Mesothelial cell of epicardium (in vitro differentiated cells): Measurements from ENCODE around the gene TELO2. TPM values are rescaled to one million over a fixed set of nuclear protein-coding genes. Genes with fewer than 3 reads are reported as not detected.

Experiments
- DNase-seq, 2 experiments: peaks; one replicate each; pipeline ENCODE4 v3.0.0; 2021; ENCODE audit warnings: low spot score in 2 of 2; ENCODE audit not compliant: unreplicated experiment in 2 of 2
- H3K27ac Mint-ChIP-seq: 2 replicates; pipeline ENCODE4 v1.8.0; 2021; ENCODE audit warnings: mixed read lengths
- H3K27me3 Mint-ChIP-seq: 2 replicates; pipeline ENCODE4 v1.8.0; 2021; ENCODE audit warnings: low read depth, mixed read lengths
- H3K36me3 Mint-ChIP-seq: 2 replicates; pipeline ENCODE4 v1.8.0; 2021; ENCODE audit warnings: mixed read lengths
- H3K4me1 Mint-ChIP-seq: 2 replicates; pipeline ENCODE4 v1.8.0; 2021; ENCODE audit warnings: mixed read lengths
- H3K4me3 Mint-ChIP-seq: 2 replicates; pipeline ENCODE4 v1.8.0; 2021; ENCODE audit warnings: mild to moderate bottlenecking, moderate library complexity, mixed read lengths
- H3K9me3 Mint-ChIP-seq: 2 replicates; pipeline ENCODE4 v1.8.0; 2021; ENCODE audit warnings: mixed read lengths
- CTCF ChIP-seq: fragments of 200-600 bp; sonication (generic); IDR thresholded peaks from one replicate; pipeline ENCODE4 v1.5.0; 2021; ENCODE audit warnings: antibody characterized with exemption; ENCODE audit not compliant: unreplicated experiment
- total RNA-seq: library from RNA; stranded (reverse); gene quantifications from 3 replicates; pipeline ENCODE4 v1.2.1, GENCODE V29; 2021

The TELO2 gene
- 66.7 to 70.2 TPM (median 69.8 TPM) in 3 replicates for total RNA-seq

DNA sequence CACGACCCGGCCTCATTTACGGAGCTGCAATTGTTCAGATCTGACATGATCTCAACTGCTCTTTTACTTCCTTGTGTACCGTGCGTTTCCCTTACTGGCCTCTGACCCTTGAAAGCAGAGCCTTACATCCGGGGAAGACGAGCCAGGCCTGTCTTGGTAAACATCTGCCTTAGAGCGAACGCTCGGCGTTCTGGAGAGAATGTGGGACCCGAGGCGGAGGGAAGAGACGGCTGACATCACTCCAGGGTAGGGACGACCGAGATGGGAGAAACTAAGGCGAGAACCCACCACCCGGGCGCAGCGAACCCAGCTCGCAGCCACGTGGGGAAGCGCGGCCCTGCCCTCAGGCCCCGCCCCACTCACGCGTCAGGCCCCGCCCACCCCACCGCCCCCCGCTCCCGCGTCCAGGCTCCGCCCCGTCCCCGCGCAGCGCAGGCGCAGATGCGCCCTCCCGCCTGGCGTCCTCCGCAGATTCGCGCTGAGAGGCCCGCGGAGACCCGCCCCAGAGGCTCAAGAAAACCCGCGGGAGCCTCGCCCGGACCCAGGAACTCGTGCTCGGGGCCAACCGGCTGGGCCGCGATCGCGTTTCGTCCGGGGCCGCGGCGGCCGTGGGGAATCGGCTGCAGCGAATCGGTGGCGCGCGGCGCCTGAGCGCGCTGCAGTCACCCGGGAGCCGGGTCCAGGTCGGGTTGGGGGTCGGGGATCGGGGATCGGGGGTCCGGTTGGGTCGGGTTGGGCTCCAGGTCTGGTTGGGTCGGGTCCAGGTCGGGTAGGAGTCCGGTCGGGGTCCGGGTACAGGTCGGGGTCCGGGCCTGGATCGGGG lies at the start of gene TELO2:
Gene TELO2, plus strand, starts transcription at position 438 of the 823 bp plus-strand sequence. CDS start 922 bp downstream, outside the sequence.
- H3K36me3 Mint-ChIP-seq, result peaks cover under 1% of the 10 kb centered on the region
- peak within 1 kb of the TSS; percentile 93 for H3K27ac Mint-ChIP-seq
- H3K27me3 Mint-ChIP-seq, result no peaks in the 10 kb centered on the region
- peak within 1 kb of the TSS; percentile 85 for H3K4me3 Mint-ChIP-seq
- no peaks in the 10 kb centered on the region for H3K9me3 Mint-ChIP-seq
- peak; percentile 84 to 90 for DNase-seq
- peaks cover 13% of the 10 kb centered on the region for H3K4me1 Mint-ChIP-seq
- no peak for TF ChIP-seq CTCF

DNA sequence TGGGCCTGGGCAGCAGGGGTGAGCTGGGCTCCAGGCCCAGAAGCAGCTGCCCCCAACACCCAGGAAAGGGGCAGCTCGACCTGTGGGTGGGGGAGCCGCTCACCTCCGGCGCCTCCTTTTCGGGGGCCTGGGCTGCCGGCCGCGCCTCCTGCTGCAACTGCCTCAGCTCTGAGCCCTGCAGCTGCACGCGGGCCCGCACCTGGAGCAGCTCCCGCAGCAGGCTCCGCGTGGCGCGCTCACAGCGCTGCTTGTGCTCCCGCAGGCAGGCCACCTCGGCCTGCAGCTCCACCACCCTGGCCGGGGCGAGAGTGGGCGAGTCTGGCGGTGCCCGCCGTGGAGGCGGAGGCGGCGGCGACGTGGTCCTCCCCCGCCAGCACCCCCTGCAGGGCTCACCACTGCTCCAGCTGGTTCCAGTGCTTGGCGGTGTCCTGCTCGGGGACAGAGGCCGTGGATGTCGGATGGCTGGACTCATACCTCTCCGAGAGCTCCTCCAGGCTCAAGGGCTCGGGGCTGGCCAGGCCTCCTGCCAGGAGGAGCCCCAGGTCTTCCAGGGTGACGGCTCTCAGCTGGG lies 49.7 kb upstream of the TELO2 start:
- no peak for DNase-seq
- no peak overlapping the region for H3K4me3 Mint-ChIP-seq
- H3K36me3 Mint-ChIP-seq, result no peaks in the 10 kb centered on the region
- H3K9me3 Mint-ChIP-seq, result no peaks in the 10 kb centered on the region
- no peaks in the 10 kb centered on the region for H3K27me3 Mint-ChIP-seq
- TF ChIP-seq CTCF, result no peak
- H3K4me1 Mint-ChIP-seq, result no peaks in the 10 kb centered on the region
- H3K27ac Mint-ChIP-seq, result no peak overlapping the region

- no peak for TF ChIP-seq CTCF
- Mint-ChIP-seq H3K4me1 (no peaks in the 10 kb centered on the region), H3K36me3 (no peaks in the 10 kb centered on the region), H3K9me3 (no peaks in the 10 kb centered on the region), H3K27ac (no peak within 1 kb of the TSS), H3K27me3 (no peaks in the 10 kb centered on the region), H3K4me3 (no peak within 1 kb of the TSS)
- DNase-seq, result no peak
Observed at GRCh38 chr16:1443980-1444729, 49.0 kb upstream of the TELO2 start, which contains the start of gene CCDC154. TSS of gene CCDC154 (minus strand) at chr16:1444556. CDS start at chr16:1444322, 234 bp downstream.

DNA sequence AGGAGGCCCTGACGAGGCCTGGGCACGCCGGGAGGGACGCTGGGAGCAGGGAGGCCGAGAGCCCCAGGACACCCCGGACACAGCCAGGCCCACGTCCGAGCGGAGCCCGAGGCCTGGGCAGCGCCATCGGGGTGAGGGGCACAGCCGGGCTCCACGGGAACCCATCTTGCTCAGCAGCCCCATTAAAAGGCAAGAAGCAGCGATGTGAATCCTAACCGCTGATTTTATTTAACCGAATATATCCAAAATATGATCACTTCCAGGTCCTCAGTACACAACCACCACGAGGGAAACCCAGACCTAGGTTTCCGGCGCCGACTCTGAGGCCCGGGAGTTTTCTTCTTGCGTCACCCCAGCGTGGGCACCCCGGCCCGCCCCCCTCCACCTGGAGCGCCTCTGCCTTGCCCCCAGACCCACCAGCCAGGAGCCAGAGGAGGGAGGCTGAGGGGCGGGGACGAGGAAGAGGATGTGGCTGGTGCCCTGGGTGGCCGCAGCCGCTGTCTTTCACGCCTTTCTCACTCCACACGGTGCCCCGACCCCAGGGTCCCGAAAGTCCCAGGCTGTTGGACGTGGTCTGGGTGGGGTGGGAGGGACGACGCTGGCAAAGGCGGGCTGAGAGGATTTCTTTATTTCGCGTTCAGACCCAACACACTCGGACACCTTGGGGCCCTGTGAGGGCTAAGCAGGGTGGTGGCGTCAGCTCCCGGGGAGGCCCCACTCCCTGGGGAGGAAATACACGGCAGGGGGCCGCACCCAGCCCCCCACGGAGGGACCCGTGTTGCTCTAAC lies 48.2 kb upstream of the TELO2 start:
- H3K4me1 Mint-ChIP-seq, result no peaks in the 10 kb centered on the region
- H3K4me3 Mint-ChIP-seq, result no peak overlapping the region
- no peak overlapping the region for H3K27ac Mint-ChIP-seq
- TF ChIP-seq CTCF, result no peak
- H3K27me3 Mint-ChIP-seq, result no peaks in the 10 kb centered on the region
- H3K36me3 Mint-ChIP-seq, result peaks cover 2% of the 10 kb centered on the region
- no peak for DNase-seq
- H3K9me3 Mint-ChIP-seq, result no peaks in the 10 kb centered on the region

DNA sequence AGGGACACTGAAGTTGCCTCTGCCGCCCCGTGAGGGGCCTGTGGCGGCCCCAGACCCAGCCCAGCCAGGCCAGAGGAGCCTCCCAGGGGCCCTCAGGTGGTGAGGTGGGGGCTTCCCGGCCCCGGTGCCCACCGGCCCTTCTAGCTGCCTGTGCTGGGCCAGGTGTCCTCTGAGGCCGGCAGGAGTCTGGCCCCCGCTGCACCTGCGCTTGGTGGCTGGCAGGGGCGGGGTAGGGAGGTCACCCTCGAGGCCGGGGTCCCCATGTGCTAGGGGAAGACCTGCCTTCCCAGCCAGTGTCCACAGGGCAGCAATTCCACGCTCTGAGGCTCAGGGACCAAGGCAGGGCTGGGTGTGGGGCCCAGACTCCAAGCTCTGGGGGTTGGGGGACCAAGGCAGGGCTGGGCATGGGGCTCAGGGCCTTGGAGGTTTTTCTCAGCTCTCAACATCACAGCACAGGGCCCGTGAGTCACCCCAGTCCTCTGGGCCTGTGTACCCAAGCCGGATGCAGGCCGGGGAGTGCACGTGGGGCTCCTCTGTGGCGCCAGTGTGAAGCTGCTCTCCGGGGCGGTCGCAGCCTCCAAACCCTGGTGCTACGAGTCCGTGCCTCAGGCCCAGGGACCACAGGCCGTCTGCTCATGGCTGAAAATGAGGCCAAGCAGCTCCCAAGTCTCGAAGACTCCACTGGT lies 47.5 kb upstream of the TELO2 start:
- H3K4me1 Mint-ChIP-seq, result no peaks in the 10 kb centered on the region
- no peaks in the 10 kb centered on the region for H3K27me3 Mint-ChIP-seq
- DNase-seq, result no peak
- TF ChIP-seq CTCF, result no peak
- no peaks in the 10 kb centered on the region for H3K9me3 Mint-ChIP-seq
- no peak overlapping the region for H3K27ac Mint-ChIP-seq
- H3K36me3 Mint-ChIP-seq, result peaks cover 2% of the 10 kb centered on the region
- H3K4me3 Mint-ChIP-seq, result no peak overlapping the region
